GM19397 (cell line): Measurements from ENCODE around the gene SPINK7.

Experiments
- ATAC-seq: cut with Tn5 transposase; IDR thresholded peaks from one replicate; pipeline ENCODE4 v1.9.1; 2021; ENCODE audit warnings: mild to moderate bottlenecking, moderate library complexity; ENCODE audit not compliant: unreplicated experiment

The SPINK7 gene

DNA sequence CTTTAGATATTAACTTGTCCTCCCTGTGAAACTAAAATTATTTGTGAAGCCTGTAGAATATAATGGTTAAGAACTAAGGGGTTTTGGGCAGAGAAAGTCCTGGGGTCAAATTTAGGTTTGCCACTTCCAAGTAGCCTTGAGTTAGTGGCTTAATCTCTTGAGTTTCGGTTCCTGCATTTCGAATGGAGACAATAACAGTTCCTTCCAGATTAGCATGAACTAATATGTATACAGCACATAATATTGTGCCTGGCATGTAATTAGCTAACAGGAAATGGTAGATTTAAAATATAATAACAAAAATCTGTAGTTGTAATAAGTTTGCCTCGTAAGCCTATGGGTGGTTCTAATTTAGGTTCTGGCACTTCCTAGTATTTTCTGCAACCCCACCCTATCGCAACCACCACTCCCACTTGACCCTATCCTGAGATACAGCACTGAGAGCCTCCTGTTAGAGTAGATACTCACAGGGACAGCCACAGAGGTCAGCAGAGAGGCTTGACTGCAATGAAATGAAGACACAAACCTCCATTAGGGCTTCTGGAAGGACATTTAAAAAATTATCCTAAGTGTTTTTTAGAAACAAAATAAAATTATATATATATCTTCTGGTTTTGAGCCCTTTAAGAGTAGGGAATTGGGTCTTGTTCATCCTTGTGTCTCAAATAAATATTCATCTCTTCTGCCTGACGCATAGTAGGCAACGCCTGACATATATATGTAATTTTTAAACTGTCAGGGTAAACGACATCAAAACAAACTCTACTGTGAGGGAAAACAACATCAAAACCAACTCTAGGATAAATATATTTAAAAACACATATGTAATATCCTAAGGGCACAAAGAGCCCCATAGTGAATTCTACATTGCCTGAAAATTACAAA, 31.6 kb downstream of the SPINK7 start:
- ATAC-seq, result no peak

GRCh38 chr5:148347706-148348105, 35.5 kb downstream of the SPINK7 start:
- ATAC-seq, result no peak

DNA sequence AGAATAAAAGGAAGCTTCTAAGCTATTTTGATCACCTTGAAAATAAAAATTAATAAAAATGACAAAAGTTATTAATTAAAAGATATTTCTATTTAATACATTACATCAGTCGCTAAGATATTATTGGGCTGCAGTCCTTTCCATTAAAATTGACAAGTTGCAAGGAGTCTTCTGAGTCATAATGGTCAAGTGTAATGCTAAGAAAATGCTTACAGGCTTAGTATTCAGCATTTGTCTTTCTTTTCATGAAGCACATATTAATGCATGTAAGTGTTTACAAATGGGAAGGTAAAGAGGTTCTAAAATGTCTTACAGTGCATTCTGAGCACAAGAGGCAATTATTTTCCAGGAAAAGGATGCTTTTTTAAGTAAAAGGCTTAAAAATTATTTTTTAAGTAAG, 40.5 kb downstream of the SPINK7 start:
- ATAC-seq, result no peak

GRCh38 chr5:148353634-148354033, 41.4 kb downstream of the SPINK7 start:
- ATAC-seq, result no peak

- ATAC-seq, result no peak
Measured at GRCh38 chr5:148364343-148364742, 52.1 kb downstream of the SPINK7 start.
